ENCODE results near the gene SLC29A4.

DNA sequence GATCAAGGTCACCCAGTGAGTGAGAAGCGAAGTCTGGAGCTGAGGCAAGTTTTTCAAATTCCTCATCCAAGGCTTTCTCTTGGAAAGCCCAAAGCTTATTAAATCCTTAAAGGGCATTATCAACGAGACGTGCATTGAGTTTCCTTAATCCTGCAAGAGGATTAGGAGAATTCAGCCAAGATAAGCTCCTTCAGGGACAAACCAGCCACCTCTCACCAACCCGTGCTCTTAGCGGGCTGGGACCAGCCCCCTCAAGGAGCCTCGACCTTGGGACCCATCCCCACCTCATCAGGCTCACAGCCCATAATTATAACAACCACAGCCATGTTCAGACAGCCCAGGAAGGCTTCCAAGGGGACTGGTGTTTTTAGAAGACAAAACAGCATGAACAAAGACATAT lies 12.0 kb upstream of the SLC29A4 start:
- TF ChIP-seq EZH2 (IDR thresholded peaks at IDR 0.05; ENCODE audit: borderline replicate concordance, low read depth, low read length, poor library complexity, severe bottlenecking): no peak
- TF ChIP-seq, protein P1, sequence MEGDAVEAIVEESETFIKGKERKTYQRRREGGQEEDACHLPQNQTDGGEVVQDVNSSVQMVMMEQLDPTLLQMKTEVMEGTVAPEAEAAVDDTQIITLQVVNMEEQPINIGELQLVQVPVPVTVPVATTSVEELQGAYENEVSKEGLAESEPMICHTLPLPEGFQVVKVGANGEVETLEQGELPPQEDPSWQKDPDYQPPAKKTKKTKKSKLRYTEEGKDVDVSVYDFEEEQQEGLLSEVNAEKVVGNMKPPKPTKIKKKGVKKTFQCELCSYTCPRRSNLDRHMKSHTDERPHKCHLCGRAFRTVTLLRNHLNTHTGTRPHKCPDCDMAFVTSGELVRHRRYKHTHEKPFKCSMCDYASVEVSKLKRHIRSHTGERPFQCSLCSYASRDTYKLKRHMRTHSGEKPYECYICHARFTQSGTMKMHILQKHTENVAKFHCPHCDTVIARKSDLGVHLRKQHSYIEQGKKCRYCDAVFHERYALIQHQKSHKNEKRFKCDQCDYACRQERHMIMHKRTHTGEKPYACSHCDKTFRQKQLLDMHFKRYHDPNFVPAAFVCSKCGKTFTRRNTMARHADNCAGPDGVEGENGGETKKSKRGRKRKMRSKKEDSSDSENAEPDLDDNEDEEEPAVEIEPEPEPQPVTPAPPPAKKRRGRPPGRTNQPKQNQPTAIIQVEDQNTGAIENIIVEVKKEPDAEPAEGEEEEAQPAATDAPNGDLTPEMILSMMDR (conservative IDR thresholded peaks at IDR 0.05; ENCODE audit: low read depth, low read length): no peak

Data from A673 (cell line).